ENCODE measurements around the gene ATP1A1. TPM values are rescaled to one million over a fixed set of nuclear protein-coding genes. Genes with fewer than 3 reads are reported as not detected.

The ATP1A1 gene
- total RNA-seq, 1 experiment from 2014 or later, result 239 TPM

DNA sequence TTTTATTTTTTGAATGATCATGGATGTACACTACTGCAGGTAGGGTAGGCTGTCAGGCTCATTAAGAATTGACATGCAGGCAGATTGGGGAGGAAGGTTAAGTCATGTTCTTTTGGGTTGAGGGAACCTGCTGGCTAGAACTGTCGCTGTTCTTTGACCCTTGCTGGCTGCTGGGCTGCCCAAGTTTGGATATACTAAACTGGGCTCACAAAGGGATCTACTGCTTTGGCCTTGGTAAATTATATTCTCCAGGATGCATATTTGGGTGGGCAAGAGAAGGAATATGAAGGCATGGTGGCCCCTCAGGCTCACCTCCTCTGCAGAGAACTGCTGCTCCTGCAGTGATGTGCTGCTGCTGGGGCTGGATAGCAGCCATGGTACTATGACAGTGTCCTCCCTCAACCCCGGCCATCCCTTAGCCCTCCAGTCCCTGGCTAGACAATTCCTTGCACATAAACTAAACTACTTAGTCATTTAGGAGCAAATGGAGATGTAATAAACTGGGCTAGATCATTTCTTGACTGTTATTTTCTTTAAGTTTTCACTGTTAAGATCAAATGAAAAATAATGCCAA lies 6.1 kb downstream of the ATP1A1 start:
- Histone ChIP-seq H3K4ac (ENCODE audit: low read depth, low read length) (no peak overlapping the region), H2BK12ac (ENCODE audit: insufficient read length, low read depth, low read length) (no peak overlapping the region), H3K14ac (ENCODE audit: insufficient read depth, low read length) (no peak overlapping the region), H3K79me1 (ENCODE audit: insufficient read depth, low read depth, low read length, poor library complexity, severe bottlenecking) (peaks cover 11% of the 10 kb centered on the region), H4K8ac (replicated peaks; ENCODE audit: insufficient read length, low read depth, low read length) (no peak overlapping the region), H2BK15ac (ENCODE audit: low read depth, low read length) (no peak overlapping the region), H4K91ac (ENCODE audit: insufficient read length, low read depth, low read length) (no peak overlapping the region), H3K18ac (ENCODE audit: insufficient read length, low read depth, low read length) (no peak overlapping the region), H3T11ph (ENCODE audit: low read length) (no peak overlapping the region), H3K4me2 (ENCODE audit: insufficient read depth, insufficient read length, low read length) (no peak overlapping the region), H3K27ac (ENCODE audit: insufficient read length, low read depth, low read length) (no peak overlapping the region), H2BK20ac (ENCODE audit: low read depth, low read length, poor library complexity, severe bottlenecking) (no peak overlapping the region), H3K27me3 (ENCODE audit: insufficient read depth, low read length) (no peaks in the 10 kb centered on the region), H2AK5ac (ENCODE audit: insufficient read length, low read length) (no peak overlapping the region), H3K9me3 (ENCODE audit: control insufficient read depth, low read depth, low read length) (no peaks in the 10 kb centered on the region), H2BK120ac (ENCODE audit: low read depth, low read length, poor library complexity, severe bottlenecking) (no peak overlapping the region), H2AFZ (ENCODE audit: low read length) (no peak overlapping the region), H4K5ac (ENCODE audit: insufficient read length, low read depth, low read length) (no peak overlapping the region), H4K20me1 (ENCODE audit: control insufficient read depth, insufficient read depth, insufficient read length) (no peaks in the 10 kb centered on the region), H3K23me2 (ENCODE audit: insufficient read length, low read depth, low read length, poor library complexity, severe bottlenecking) (peaks cover 5% of the 10 kb centered on the region), H3K79me2 (ENCODE audit: insufficient read depth, low read length) (peaks cover 57% of the 10 kb centered on the region; the same call in 1 of the 2 replicates), H3K23ac (ENCODE audit: insufficient read length, low read depth, low read length) (no peak overlapping the region), H3K9ac (ENCODE audit: extremely low read depth, insufficient read length, low read length) (no peak overlapping the region), H3K4me1 (ENCODE audit: insufficient read depth, low read length) (peaks cover 8% of the 10 kb centered on the region), H3K56ac (ENCODE audit: insufficient read length, low read depth, low read length) (no peak overlapping the region), H2BK5ac (ENCODE audit: insufficient read length, low read length) (no peak overlapping the region)
- peaks cover 2 to 4% (median 4%) of the 10 kb centered on the region in 3 experiments; a peak in 5 of 7 replicates for H3K36me3 Mint-ChIP-seq (ENCODE audit: insufficient read depth in 1 of 3, low read depth in 3 of 3)
- peaks cover 71% of the 10 kb centered on the region in 2 experiments for H3K4me1 Mint-ChIP-seq
- no peak for TF ChIP-seq CTCF (conservative IDR thresholded peaks at IDR 0.05)
- no peaks in the 10 kb centered on the region for H3K9me3 Mint-ChIP-seq
- H3K27ac Mint-ChIP-seq, result no peak overlapping the region; a peak in 2 of 7 replicates
- no CpG with 5 or more reads among the region's 2 CpGs for WGBS (ENCODE audit: extremely low coverage, insufficient read length, low lambda C conversion rate)
- H3K4me3 Mint-ChIP-seq, result no peak overlapping the region
- H3K27me3 Mint-ChIP-seq (ENCODE audit: low read depth), result no peaks in the 10 kb centered on the region
- DNase-seq, result no peak

Data from H9 (cell line).